GM19452 (cell line): ENCODE results near the gene ENPP6.
"Not testable (repeated sequence)": the region's sequence is repeated elsewhere in the genome, so short reads cannot be mapped to it uniquely, and the experiment has no call there.

ENCODE experiments used
- ATAC-seq: cut with Tn5 transposase; IDR thresholded peaks from one replicate; pipeline ENCODE4 v1.9.1; 2021; ENCODE audit not compliant: unreplicated experiment

Gene ENPP6

GRCh38 chr4:184150102-184150839 is 67.4 kb downstream of the ENPP6 start:
- no peak for ATAC-seq

DNA sequence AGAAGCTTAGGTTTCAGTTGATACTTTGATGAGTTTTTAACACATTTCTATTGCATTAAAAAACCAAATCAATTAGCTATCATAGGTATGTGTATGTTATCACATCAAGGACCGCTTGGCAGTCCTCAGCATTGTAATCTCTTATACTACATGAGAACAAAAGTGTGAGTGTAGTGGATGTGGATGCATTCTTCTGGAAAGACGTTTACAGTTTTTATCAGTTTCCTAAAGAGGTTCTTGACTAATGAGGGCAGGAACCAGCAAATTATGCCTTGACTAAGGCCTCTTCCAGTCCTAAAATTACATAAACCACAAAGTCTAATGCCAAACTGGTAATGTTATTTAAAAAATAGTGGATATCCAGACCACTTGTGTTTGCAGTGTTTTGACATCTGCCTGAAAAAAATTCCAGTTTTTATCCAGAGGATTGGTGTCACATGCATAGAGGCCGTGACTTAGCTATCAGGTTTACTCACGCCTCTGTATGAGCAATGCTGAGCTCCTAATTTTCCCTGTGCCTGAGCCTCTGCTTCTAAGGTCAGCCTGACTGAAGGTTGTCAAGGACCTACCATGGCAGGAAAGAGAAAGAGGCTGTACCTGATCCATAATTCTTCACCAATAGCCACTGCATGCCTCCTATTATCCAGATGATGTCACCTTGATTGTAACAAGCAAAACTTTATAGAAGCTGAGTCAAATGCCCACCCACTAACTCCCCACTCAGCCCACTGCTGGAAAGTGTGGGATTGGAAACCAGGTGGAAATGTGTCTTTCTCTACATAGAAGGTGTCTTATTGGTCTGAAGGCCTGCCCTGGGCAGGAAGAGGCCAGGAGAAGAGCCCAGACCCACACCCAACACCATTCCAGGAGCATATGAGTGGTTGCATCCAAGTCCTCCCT is 68.7 kb downstream of the ENPP6 start:
- ATAC-seq: no peak

DNA sequence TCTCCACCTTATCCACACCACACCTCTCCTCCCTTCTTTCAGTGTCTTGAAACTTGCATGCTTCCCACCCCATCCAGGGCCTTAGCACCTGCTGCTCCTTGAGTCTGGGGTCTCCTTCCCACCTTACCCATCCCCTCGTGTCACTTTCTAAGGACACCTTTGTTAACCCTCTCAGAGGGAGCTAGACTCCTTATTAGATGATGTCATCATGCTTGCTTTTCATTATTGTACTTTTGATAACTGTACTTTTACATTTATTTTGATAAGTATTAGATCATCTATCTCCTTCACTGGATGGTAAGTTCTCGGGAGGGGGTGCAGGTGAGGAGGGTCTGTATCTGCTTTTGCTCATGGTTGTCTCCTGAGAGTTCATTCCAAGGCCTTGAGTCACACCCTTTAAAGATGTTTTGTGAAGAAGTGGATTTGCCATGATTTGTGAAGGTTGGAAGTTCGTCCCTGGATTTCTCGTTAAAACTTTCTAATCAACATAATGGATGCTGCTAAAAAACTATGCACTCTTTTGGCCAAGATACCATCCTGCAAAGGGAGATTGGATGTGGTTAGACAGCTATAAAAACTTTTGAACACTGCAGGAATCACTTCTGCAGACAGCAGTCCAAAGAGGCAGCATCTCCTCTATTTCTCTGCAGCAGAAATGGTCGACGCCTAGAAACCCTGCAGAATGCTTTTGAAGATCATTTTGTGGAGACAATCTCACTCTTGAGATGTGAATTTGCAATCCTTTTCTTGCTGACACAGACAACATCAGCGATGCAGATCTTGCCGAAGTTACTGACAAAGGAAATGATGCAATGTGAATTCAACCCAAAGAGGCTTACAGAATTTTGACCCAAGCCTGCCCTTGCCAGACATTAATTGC is 69.6 kb downstream of the ENPP6 start:
- no peak for ATAC-seq

DNA sequence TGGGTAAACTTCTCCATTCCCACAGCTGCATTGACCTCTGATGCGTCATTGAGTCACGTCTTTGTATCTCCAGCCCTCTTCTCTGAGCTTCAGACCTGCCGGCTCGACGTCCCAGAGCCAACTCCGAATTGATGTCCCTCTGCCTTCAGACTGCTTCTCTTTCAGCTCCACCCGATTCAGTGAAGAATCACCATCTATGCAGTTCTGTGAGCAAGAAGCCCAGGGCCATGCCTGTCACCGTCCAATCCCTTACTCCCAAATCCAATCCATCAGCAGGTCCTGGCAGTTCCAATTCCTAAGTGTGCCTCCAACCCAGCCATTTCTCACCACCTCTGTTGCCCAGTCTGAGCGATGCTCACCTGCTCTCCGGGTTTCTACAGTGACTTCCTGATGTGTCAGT is 70.7 kb downstream of the ENPP6 start:
- ATAC-seq: no peak

DNA sequence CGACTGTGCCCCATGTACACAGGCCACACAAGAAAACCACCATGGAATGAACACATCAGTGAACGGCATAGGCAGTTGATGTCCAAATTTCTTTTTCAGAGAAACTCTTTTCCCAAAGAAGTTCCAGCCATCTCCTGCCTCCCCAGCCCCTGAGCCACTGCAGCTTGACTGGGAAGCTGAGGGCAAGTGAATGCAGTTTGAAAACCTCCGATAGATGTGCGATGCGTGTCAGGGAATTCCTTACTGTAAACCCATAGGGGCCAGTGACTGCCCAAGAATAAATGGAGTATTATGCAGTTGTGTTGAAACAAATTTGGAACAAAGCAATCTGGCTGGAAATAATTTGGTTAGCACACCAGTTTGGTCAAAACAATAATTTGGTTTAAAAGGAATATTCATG is 72.1 kb downstream of the ENPP6 start:
- no peak for ATAC-seq

DNA sequence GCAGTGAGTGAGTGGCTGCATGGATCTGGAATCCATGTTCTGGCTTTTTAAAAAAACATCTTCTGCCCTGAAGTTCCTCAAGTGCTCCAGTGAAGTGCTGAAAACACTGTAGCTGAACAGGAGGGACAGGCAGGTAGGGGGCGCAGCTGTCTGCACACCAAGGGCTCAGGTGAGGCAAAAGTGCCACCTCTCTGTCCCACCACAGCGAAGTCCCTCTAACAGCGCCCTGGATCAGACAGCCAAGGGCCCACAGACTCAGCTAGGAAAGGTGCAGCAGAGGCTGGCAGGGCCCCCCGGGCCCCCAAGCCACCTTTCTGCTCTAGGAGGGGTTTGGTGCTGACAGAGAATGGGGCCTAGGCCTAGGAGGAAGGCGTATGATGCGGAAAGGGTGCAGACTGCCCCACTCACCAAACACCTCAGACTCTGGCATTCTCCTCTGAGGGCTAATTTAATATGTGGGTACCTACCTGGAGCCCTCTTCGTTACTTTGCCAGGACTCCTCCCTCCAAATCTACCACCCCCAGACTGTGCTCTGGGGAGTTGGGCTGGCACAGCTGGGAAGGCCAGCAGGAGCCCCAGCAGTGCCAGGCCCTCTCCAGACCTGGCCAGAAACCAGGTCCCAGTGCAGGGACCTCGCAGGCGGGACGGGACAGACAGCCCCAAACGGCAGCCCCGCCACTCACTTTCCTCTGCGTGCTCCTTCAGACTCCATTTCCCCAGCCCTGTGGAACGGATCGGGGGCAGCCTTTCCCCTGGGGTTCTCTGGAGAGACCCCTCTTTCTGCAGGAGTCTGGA is 73.7 kb downstream of the ENPP6 start:
- no peak for ATAC-seq

DNA sequence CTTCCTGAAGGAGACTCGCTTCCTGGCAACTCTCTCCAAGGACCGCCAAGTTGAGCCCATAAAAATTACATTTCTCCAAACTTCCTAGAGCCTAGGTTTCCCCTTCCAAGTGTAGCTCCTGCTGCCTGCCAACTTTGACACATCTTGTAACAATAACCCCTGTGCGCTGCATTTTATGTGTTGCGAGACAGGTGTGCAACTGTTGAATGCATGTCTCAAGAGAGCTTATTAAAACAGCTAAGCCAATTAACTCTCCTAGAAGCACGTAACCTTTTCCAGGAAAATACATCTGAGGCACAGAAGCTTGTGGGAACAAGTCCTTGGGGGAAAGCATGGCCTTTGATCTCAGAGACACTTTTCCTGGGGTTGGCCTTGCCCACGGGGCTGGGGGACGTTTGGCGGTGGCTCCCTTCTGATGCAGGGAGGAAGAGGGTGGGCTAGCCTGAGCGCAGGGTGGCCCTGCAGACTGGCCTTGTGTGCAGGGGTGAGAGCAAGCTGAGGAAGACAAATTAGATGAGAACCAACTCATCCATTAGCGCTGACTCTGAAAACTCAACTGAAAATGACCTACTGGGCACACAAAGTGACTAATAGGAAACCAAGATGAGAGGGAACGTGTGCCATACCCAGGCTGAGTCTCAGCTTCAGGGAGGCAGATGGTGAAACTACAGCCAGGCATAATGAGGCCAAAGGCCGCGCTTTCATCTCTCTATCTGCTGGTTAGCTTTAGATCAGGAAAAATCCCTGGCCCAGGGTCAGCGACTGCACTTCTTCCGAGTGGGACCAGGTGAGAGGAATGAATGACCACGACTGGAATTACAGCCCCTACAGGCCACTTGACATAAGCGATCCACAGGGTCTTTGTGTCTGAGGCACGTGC is 75.3 kb downstream of the ENPP6 start:
- ATAC-seq: no peak

DNA sequence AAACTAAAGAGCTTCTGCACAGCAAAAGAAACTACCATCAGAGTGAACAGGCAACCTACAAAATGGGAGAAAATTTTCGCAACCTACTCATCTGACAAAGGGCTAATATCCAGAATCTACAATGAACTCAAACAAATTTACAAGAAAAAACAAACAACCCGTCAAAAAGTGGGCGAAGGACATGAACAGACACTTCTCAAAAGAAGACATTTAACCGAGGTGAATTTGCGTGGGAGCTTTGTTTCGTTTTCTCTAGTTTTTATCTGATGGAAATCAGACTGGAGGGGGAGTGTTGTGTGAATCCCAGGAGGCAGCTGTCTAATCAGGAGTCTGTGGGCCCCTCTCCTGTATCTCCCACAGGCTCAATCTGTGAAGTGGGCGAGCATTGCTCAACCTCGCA is 76.8 kb downstream of the ENPP6 start:
- ATAC-seq: not testable (repeated sequence)

GRCh38 chr4:184136525-184136924 is 81.1 kb downstream of the ENPP6 start:
- ATAC-seq: no peak

GRCh38 chr4:184126800-184127199 is 90.9 kb downstream of the ENPP6 start:
- ATAC-seq: no peak

- no peak for ATAC-seq
Measured at GRCh38 chr4:184122631-184123408, 94.9 kb downstream of the ENPP6 start.

DNA sequence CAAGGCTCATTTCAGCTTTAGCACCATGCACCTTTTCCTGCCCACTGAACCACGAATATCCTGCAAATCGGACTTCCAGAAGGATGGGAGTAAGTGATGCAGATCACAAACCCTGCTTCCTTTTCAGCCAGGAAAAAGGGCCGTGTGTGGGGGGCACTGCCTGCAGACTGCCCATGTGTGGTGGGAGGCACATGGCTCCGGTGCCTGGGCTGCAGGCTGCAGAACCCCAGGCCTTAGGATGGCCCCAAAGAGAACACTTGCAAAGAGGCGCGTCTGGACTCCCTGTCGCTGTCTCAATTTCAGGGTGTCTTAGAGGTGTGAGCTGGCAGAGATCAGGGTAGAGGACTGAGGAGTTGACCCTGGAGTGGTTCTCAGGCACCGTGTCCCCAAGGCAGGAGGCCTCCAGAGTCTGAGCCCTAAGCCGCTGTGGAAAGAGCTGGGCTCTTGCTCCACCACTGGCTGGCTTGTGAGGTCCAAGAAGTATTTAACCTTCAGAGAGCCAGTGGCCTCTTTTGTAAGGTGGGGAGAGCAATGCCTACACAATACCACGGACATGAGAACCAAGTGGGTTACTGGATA is 97.0 kb downstream of the ENPP6 start:
- no peak for ATAC-seq

DNA sequence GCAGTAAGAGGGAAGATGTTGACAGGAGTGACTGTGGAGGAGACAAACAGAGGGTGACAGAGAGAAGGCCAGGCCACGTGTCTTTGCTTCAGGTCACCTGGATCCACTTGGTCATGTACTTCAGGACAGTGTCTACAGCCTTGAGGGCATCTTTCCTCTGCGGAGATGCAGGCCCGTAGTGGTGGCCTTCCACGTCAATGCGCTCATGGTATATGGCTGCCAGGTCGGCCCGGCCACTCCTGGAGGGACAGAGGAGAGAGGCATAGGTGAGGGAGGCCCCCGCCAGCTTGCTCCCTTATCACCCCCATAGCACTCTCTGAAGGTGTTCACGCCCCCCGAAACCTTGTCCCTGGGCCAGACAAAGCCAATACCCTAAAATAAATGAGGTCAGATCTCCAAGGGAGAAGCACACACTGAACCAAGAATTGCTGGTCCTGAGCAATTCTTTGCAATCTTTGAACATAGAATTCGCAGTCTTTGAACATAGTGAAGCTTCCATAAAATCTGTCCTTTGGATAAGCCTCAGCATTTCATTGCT is 99.9 kb downstream of the ENPP6 start:
- ATAC-seq: no peak

- no peak for ATAC-seq
Measured at GRCh38 chr4:184115399-184115798, 102.3 kb downstream of the ENPP6 start.

DNA sequence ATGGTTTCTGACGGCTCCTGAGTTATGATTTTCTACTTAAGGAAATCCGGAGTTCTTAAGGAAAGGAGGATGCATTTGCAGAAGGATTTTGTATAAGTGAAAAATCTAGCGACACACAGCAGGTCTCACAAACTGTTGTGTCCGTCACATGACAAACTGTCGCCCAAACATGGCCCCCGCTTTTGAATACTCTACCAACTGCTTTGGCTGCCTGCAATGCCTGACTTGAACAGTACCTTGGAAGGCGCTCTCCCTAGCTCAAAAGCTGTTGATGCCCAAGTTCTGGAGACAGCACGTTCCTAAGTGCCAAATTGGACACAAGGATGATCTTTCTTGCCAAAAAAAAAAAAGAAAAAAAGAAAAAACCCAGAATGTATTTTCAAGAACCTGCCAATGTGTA is 103.2 kb downstream of the ENPP6 start:
- no peak for ATAC-seq

DNA sequence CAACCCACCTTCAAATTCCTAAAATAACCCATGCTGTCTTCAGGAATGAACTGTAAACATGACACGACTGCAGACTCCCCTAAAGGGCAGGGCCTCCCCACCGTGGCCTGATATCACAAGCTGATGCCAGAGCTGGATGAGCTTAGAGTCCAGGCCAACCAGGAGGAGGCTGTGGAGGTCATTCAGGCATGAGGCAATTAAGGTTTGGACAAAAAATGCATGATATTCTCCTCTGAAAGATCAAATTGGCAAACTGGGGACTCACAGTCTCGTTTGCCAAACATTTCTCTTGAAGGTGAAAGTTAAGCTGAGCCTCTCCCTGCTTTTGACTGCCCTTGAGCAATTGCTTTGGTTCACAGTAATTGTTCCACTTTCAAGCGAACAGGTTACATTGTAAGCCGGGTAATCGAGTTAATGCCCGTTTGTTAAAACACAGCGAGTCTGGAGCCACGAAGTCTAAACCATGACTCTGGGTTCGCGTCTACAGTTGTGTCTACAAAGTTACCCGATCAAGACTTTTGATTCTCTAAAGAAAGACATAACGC is 105.6 kb downstream of the ENPP6 start:
- ATAC-seq: no peak

DNA sequence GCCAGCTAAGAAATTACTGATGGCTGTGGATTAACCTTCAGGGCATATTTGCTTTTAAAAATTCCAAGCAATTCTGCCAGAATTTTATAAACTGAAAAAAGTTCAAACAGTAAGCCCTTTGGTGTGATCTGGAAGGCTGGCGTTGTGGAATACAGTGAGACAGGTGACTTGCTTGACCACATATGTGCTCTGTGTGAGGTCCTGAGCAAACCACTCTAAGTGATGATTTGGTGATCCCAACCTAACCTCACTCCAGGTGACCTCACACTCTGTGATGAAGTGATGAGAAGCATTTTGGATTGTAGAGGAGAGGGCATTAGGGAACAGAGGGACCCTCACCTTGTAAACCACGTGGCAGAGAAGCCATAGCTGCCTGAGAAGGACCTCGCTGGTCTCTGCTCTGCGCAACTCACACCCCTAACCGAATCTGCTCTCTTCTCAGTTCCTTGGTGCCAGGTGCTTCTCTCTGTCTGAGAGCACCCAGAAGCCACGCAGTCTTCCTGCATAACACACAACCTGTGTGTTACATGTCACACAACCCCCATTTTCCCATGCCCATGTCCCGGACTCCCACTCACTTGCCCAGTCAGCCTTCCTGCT is 106.3 kb downstream of the ENPP6 start:
- ATAC-seq: no peak
